ENCODE results near the gene EPHA4. TPM values are rescaled to one million over a fixed set of nuclear protein-coding genes. Genes with fewer than 3 reads are reported as not detected.

Gene EPHA4
- total RNA-seq, 1 donor from 2014 or later, result 24.0 TPM

DNA sequence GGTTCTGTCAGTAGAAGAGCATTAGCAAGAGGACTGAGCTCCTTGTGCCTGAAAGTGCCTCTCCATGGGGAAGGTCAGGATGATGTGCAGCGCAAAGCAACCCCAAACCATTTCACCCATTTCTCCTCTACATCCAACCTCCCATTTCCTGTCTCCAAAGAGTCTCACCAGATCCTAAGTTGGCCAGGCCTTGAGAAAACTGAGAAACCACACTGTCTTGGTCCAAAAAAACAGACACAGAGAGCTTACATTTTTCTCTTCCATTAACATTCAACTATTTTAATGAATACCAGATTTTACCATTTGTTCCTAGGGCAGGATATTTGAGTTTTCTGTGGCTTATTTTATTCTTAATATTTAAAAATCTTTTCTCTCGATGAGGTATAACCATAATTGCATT is 195.0 kb downstream of the EPHA4 start:
- Histone ChIP-seq H3K27me3 (ENCODE audit: control insufficient read depth in 3 of 3, insufficient read depth in 3 of 3, low read length in 3 of 3) (peaks cover 0 to 4% (median 0%) of the 10 kb centered on the region in 3 donors), H3K4me3 (ENCODE audit: low read length in 3 of 3) (no peak overlapping the region), H3K9ac (ENCODE audit: low read depth in 1 of 3, low read length in 3 of 3) (no peak overlapping the region), H3K4me1 (ENCODE audit: control insufficient read depth in 3 of 3, insufficient read depth in 3 of 3, low read length in 3 of 3) (no peaks in the 10 kb centered on the region), H3K9me3 (ENCODE audit: control insufficient read depth in 3 of 3, low read length in 3 of 3) (no peaks in the 10 kb centered on the region), H3K36me3 (ENCODE audit: control insufficient read depth in 3 of 3, insufficient read depth in 3 of 3, low read length in 3 of 3) (no peaks in the 10 kb centered on the region), H3K27ac (ENCODE audit: low read depth, low read length) (no peak overlapping the region)

DNA sequence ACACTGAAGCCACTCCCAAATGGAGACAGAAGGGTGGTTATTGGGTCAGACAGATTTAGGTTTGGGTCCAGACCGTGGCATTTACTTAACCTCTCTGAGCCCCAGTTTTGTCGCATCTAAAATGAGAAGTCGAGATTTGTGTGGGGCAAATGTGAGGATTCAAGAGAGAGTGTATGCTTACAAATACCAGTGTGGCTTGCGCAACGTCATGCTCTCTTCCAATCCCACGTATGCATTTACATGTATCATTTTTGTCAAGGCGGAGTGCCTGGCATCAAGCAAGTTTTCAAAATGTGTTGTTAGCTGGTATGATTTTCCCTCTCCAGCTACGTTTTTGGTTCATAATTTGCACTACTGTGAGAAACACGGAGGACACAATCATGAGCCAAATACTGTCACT is 197.9 kb downstream of the EPHA4 start:
- Histone ChIP-seq H3K27me3 (ENCODE audit: control insufficient read depth in 3 of 3, insufficient read depth in 3 of 3, low read length in 3 of 3) (peaks cover 0 to 4% (median 3%) of the 10 kb centered on the region in 3 donors), H3K4me1 (ENCODE audit: control insufficient read depth in 3 of 3, insufficient read depth in 3 of 3, low read length in 3 of 3) (no peaks in the 10 kb centered on the region), H3K36me3 (ENCODE audit: control insufficient read depth in 3 of 3, insufficient read depth in 3 of 3, low read length in 3 of 3) (no peaks in the 10 kb centered on the region), H3K9ac (ENCODE audit: low read depth in 1 of 3, low read length in 3 of 3) (no peak overlapping the region), H3K27ac (ENCODE audit: low read depth, low read length) (no peak overlapping the region), H3K9me3 (ENCODE audit: control insufficient read depth in 3 of 3, low read length in 3 of 3) (no peaks in the 10 kb centered on the region), H3K4me3 (ENCODE audit: low read length in 3 of 3) (no peak overlapping the region)

DNA sequence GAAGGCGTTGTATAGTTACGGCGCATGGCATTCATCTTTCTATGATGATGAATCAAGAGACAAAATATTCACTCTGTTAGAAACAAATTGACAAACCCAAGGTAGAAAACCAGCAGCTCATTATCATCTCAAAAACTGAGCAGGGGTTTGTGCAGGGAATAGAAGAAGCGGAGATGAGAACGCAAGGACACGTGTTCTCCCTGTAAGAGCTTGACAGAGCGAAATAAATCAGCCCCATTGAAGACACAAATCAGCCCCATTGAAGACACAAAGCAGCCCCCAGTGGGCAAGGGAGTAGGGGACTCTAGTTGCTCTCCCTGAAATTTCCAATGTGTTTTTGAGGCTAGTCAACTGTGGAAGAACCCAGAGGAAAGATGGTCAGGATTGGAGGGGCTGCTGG is 199.2 kb downstream of the EPHA4 start:
- H3K4me3 ChIP-seq (ENCODE audit: low read length in 3 of 3), result no peak overlapping the region
- H3K9me3 ChIP-seq (ENCODE audit: control insufficient read depth in 3 of 3, low read length in 3 of 3), result no peaks in the 10 kb centered on the region
- H3K27me3 ChIP-seq (ENCODE audit: control insufficient read depth in 3 of 3, insufficient read depth in 3 of 3, low read length in 3 of 3), result peaks cover 0 to 4% (median 3%) of the 10 kb centered on the region in 3 donors
- no peaks in the 10 kb centered on the region for H3K36me3 ChIP-seq (ENCODE audit: control insufficient read depth in 3 of 3, insufficient read depth in 3 of 3, low read length in 3 of 3)
- no peaks in the 10 kb centered on the region for H3K4me1 ChIP-seq (ENCODE audit: control insufficient read depth in 3 of 3, insufficient read depth in 3 of 3, low read length in 3 of 3)
- H3K27ac ChIP-seq (ENCODE audit: low read depth, low read length), result no peak overlapping the region
- H3K9ac ChIP-seq (ENCODE audit: low read depth in 1 of 3, low read length in 3 of 3), result no peak overlapping the region

DNA sequence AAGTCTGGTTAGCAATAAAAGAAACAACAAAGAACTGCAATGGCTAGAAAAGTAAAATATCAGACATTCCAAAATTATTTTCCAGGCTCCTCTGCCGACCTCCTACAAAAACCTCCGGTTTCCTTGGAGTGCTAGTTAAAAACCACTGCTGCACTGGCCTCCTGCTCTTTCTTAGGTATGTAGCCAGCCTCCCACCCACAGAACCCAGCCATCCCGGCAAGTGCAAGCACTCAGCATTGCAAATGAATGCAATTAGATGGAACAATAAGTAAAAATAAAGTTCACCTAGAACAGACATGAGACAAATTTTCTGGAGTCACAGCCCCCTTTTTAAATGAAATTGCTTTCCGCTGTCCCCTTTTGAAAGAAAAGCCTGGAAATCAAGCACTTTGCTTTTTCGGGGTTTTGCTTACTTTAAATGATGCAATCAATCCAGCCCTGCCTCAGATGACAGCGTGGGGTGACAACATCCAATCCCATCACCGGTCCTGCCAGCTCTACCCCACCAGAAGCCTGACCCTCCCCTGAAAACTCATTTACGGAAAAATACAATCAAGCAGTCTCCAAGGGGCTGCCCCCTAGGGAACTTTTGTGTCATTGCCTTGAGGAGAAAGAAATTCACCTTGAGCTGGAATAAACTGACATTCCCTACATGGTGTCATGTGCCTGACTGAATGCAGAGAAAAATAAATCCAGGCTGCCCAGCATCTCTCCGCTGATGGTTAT is 199.8 kb downstream of the EPHA4 start:
- no peak overlapping the region for H3K4me3 ChIP-seq (ENCODE audit: low read length in 3 of 3)
- no peaks in the 10 kb centered on the region for H3K9me3 ChIP-seq (ENCODE audit: control insufficient read depth in 3 of 3, low read length in 3 of 3)
- H3K27ac ChIP-seq (ENCODE audit: low read depth, low read length), result no peak overlapping the region
- H3K27me3 ChIP-seq (ENCODE audit: control insufficient read depth in 3 of 3, insufficient read depth in 3 of 3, low read length in 3 of 3), result peaks cover 0 to 4% (median 3%) of the 10 kb centered on the region in 3 donors
- no peak overlapping the region for H3K9ac ChIP-seq (ENCODE audit: low read depth in 1 of 3, low read length in 3 of 3)
- no peaks in the 10 kb centered on the region for H3K4me1 ChIP-seq (ENCODE audit: control insufficient read depth in 3 of 3, insufficient read depth in 3 of 3, low read length in 3 of 3)
- H3K36me3 ChIP-seq (ENCODE audit: control insufficient read depth in 3 of 3, insufficient read depth in 3 of 3, low read length in 3 of 3), result no peaks in the 10 kb centered on the region

DNA sequence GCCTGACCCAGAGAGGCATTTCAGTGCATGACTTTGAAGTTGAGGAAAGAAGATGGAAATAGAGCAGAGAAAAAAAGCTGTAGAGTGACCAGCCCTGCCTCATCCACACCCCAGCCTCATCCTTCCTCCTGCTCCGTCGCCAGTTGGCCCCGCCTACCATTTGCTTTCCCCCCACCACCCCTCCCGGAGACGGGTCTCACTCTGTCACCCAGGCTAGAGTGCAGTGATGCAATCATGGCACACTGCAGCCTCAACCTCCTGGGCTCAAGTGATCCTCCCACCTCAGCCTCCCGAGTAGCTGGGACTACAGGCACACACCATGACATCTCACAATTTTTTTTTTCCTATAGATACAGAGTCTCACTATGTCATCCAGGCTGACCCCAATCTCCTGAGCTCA is 200.8 kb downstream of the EPHA4 start:
- H3K36me3 ChIP-seq (ENCODE audit: control insufficient read depth in 3 of 3, insufficient read depth in 3 of 3, low read length in 3 of 3), result no peaks in the 10 kb centered on the region
- no peak overlapping the region for H3K27ac ChIP-seq (ENCODE audit: low read depth, low read length)
- no peaks in the 10 kb centered on the region for H3K4me1 ChIP-seq (ENCODE audit: control insufficient read depth in 3 of 3, insufficient read depth in 3 of 3, low read length in 3 of 3)
- H3K9me3 ChIP-seq (ENCODE audit: control insufficient read depth in 3 of 3, low read length in 3 of 3), result no peaks in the 10 kb centered on the region
- no peak overlapping the region for H3K4me3 ChIP-seq (ENCODE audit: low read length in 3 of 3)
- H3K27me3 ChIP-seq (ENCODE audit: control insufficient read depth in 3 of 3, insufficient read depth in 3 of 3, low read length in 3 of 3), result peaks cover 0 to 4% (median 3%) of the 10 kb centered on the region in 3 donors
- no peak overlapping the region for H3K9ac ChIP-seq (ENCODE audit: low read depth in 1 of 3, low read length in 3 of 3)

DNA sequence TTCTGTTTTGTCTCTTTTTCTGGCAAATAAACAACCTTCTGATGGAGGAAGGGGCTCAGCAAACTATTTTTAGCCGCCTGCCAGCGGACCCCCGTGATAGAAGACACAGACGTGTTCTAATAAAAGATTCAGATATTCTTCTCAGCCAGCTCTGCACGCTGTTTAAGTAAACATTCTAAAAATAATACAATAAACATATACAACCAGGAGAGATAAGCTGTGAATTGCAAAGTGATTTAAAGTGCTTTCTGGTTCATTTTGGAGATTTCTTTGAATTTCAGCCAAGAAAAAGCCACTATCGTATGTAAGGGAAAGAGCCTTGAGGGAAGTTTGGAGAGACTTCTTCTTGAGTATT is 201.3 kb downstream of the EPHA4 start:
- H3K27ac ChIP-seq (ENCODE audit: low read depth, low read length), result no peak overlapping the region

DNA sequence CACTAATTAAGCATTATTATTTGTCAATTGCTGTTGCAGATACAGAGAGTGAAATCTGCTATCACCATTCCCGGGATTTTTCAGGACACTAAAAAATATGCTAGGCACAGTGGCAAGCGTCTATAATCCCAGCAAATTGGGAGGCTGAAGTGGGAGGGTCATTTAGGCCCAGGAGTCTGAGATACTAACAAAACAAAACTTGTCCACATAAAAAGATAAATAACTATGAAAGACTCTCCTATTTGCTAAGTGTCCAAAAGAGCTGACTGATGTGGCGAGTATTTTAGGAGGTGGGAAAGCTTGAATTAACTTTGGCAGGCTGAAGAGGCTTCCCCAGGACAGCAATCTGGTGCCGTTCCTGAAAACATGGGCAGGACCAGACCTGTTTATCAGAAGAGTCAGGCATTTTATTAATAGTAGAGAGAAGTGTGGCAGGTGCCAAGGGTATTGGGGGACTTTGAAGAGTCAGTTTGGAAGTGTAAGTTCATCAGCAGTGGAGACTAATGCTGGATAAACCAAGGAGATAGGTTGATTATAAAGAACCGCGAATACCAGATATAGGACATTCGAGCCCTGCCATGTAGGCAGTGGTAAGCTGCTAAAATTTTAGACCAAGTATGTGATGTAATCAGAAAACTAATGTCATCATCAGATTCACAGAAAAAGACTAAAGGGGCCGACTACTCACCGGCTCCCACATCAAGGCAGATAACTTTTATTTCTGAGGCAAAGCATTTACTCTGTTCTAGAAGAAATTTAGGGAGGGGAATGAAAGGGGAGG is 201.8 kb downstream of the EPHA4 start:
- no peak overlapping the region for H3K27ac ChIP-seq (ENCODE audit: low read depth, low read length)

More for the DNA sequence above, 201.3 kb downstream of the EPHA4 start:
- Histone ChIP-seq H3K9me3 (ENCODE audit: control insufficient read depth in 3 of 3, low read length in 3 of 3) (no peaks in the 10 kb centered on the region), H3K9ac (ENCODE audit: low read depth in 1 of 3, low read length in 3 of 3) (no peak overlapping the region), H3K36me3 (ENCODE audit: control insufficient read depth in 3 of 3, insufficient read depth in 3 of 3, low read length in 3 of 3) (no peaks in the 10 kb centered on the region), H3K27me3 (ENCODE audit: control insufficient read depth in 3 of 3, insufficient read depth in 3 of 3, low read length in 3 of 3) (peaks cover 0 to 4% (median 3%) of the 10 kb centered on the region in 3 donors), H3K4me3 (ENCODE audit: low read length in 3 of 3) (no peak overlapping the region), H3K4me1 (ENCODE audit: control insufficient read depth in 3 of 3, insufficient read depth in 3 of 3, low read length in 3 of 3) (no peaks in the 10 kb centered on the region)

More for the DNA sequence above, 201.8 kb downstream of the EPHA4 start:
- H3K4me1 ChIP-seq (ENCODE audit: control insufficient read depth in 3 of 3, insufficient read depth in 3 of 3, low read length in 3 of 3), result no peaks in the 10 kb centered on the region
- H3K9ac ChIP-seq (ENCODE audit: low read depth in 1 of 3, low read length in 3 of 3), result no peak overlapping the region
- H3K27me3 ChIP-seq (ENCODE audit: control insufficient read depth in 3 of 3, insufficient read depth in 3 of 3, low read length in 3 of 3), result peaks cover 0 to 4% (median 3%) of the 10 kb centered on the region in 3 donors
- H3K4me3 ChIP-seq (ENCODE audit: low read length in 3 of 3), result no peak overlapping the region
- H3K36me3 ChIP-seq (ENCODE audit: control insufficient read depth in 3 of 3, insufficient read depth in 3 of 3, low read length in 3 of 3), result no peaks in the 10 kb centered on the region
- H3K9me3 ChIP-seq (ENCODE audit: control insufficient read depth in 3 of 3, low read length in 3 of 3), result no peaks in the 10 kb centered on the region

Measured in skeletal muscle tissue (tissue), 4 donors.